LNCaP clone FGC (cell line): ENCODE data around the gene MED12.
A peak's percentile ranks its signal among the peaks of the same experiment; 100 is the strongest.

ENCODE experiments used
- DNase-seq: peaks from one replicate; pipeline ENCODE4 v3.0.0-alpha.2; 2011; ENCODE audit warnings: low read depth
- H3K4me3 ChIP-seq: 2 replicates; pipeline ENCODE4 v1.5.1; 2011; ENCODE audit warnings: mild to moderate bottlenecking, low read depth, low read length, control low read depth
- CTCF ChIP-seq: IDR thresholded peaks from 2 replicates; pipeline ENCODE4 v1.5.1; 2012; ENCODE audit warnings: mild to moderate bottlenecking; ENCODE audit not compliant: control insufficient read depth, insufficient read depth; ENCODE audit errors: extremely low read depth

MED12 gene

GRCh38 chrX:71091263-71091662 lies 27.1 kb upstream of the MED12 start:
- DNase-seq = no peak
- no peak for TF ChIP-seq CTCF
- H3K4me3 ChIP-seq = no peak overlapping the region

- H3K4me3 ChIP-seq = peak overlapping the region; percentile 60
- no peak for DNase-seq
- no peak for TF ChIP-seq CTCF
Observed at GRCh38 chrX:71095033-71095432, 23.4 kb upstream of the MED12 start.

GRCh38 chrX:71095555-71095980 lies 22.8 kb upstream of the MED12 start, which contains the start of gene FOXO4:
FOXO4 (plus strand) TSS chrX:71095851; CDS start chrX:71096529, 678 bp downstream.
- peak within 1 kb of the TSS; percentile 60 for H3K4me3 ChIP-seq
- no peak for TF ChIP-seq CTCF
- peak; percentile 56 for DNase-seq

- no peak for DNase-seq
- no peak for TF ChIP-seq CTCF
- H3K4me3 ChIP-seq = peak overlapping the region; percentile 60
Observed at GRCh38 chrX:71095981-71096759, 22.2 kb upstream of the MED12 start.

GRCh38 chrX:71096760-71097032 lies 21.7 kb upstream of the MED12 start:
- H3K4me3 ChIP-seq = peak overlapping the region; percentile 60
- TF ChIP-seq CTCF = no peak
- no peak for DNase-seq

GRCh38 chrX:71098302-71098701 lies 20.1 kb upstream of the MED12 start:
- no peak overlapping the region for H3K4me3 ChIP-seq
- peak; percentile 28 for TF ChIP-seq CTCF
- no peak for DNase-seq

GRCh38 chrX:71098951-71099506 lies 19.4 kb upstream of the MED12 start:
- DNase-seq = no peak
- H3K4me3 ChIP-seq = no peak overlapping the region
- TF ChIP-seq CTCF = no peak
